ENCODE results near the gene TMEM140.

DNA sequence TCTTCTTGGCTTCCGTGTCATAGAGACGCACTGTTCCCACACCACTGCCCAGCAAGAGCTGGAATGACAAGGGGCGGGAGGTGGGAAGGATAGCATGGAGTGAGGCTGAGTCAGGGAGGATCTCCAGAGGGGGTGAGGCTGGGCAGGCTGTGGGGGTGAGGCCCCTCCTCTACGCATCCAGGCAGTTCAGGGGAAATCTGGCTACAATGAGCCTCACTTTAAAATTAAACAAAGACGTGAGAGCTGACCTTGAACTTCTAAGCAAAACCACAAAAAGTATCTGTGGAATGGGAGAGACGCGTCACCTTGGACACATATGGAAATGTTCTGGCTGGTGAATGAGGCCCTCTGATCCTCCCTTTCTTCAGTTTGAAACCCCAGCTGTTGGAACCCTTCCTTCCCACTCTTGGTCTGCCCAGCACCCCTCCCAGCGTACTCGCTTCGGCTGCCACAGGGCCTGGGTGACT, 45.8 kb downstream of the TMEM140 start:
- TF ChIP-seq, protein P1, sequence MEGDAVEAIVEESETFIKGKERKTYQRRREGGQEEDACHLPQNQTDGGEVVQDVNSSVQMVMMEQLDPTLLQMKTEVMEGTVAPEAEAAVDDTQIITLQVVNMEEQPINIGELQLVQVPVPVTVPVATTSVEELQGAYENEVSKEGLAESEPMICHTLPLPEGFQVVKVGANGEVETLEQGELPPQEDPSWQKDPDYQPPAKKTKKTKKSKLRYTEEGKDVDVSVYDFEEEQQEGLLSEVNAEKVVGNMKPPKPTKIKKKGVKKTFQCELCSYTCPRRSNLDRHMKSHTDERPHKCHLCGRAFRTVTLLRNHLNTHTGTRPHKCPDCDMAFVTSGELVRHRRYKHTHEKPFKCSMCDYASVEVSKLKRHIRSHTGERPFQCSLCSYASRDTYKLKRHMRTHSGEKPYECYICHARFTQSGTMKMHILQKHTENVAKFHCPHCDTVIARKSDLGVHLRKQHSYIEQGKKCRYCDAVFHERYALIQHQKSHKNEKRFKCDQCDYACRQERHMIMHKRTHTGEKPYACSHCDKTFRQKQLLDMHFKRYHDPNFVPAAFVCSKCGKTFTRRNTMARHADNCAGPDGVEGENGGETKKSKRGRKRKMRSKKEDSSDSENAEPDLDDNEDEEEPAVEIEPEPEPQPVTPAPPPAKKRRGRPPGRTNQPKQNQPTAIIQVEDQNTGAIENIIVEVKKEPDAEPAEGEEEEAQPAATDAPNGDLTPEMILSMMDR (IDR thresholded peaks at IDR 0.05): no peak
- TF ChIP-seq POLR2A (IDR thresholded peaks at IDR 0.05): no peak
